Midbrain (tissue), 1 donor: ENCODE data around the gene CUEDC1.

Experiments
- DNase-seq: peaks from one replicate; lab custom pipeline; 2025; lab: John Stamatoyannopoulos, UW

Gene CUEDC1

GRCh38 chr17:57915544-57915943 lies 39.7 kb downstream of the CUEDC1 start:
- DNase-seq = no peak

- DNase-seq = no peak
These were observed 40.7 kb downstream of the CUEDC1 start for GRCh38 chr17:57914273-57915142.

- no peak for DNase-seq
These were observed 41.5 kb downstream of the CUEDC1 start for GRCh38 chr17:57913575-57914272.

- DNase-seq = peak; percentile 94
These were observed 43.2 kb downstream of the CUEDC1 start for GRCh38 chr17:57911834-57912673.

- no peak for DNase-seq
These were observed 44.5 kb downstream of the CUEDC1 start for GRCh38 chr17:57910462-57911420.

- DNase-seq = no peak
These were observed 45.7 kb downstream of the CUEDC1 start for GRCh38 chr17:57909551-57909950.

- no peak for DNase-seq
These were observed 46.9 kb downstream of the CUEDC1 start for GRCh38 chr17:57908278-57908677.

GRCh38 chr17:57906910-57907309 lies 48.3 kb downstream of the CUEDC1 start:
- DNase-seq = peak; percentile 85

GRCh38 chr17:57905875-57906455 lies 49.2 kb downstream of the CUEDC1 start:
- no peak for DNase-seq

- no peak for DNase-seq
These were observed 51.3 kb downstream of the CUEDC1 start for GRCh38 chr17:57903961-57904360.

- DNase-seq = peak; percentile 77
These were observed 52.1 kb downstream of the CUEDC1 start for GRCh38 chr17:57902800-57903759.

GRCh38 chr17:57902117-57902799 lies 53.0 kb downstream of the CUEDC1 start:
- DNase-seq = no peak

GRCh38 chr17:57900991-57901743 lies 54.0 kb downstream of the CUEDC1 start:
- DNase-seq = no peak

- DNase-seq = no peak
These were observed 55.4 kb downstream of the CUEDC1 start for GRCh38 chr17:57899822-57900221.

- DNase-seq = no peak
These were observed 55.8 kb downstream of the CUEDC1 start for GRCh38 chr17:57899391-57899790.

GRCh38 chr17:57898487-57899311 lies 56.5 kb downstream of the CUEDC1 start:
- peak; percentile 76 for DNase-seq

GRCh38 chr17:57895382-57896060 lies 59.7 kb downstream of the CUEDC1 start:
- no peak for DNase-seq
